Ishikawa (cell line): Measurements from ENCODE around the gene CRTAC1.

Experiments used
- CEBPB ChIP-seq: IDR thresholded peaks from 2 replicates; pipeline ENCODE4 v1.6.1; 2012
- RAD21 ChIP-seq: IDR thresholded peaks from 2 replicates; pipeline ENCODE4 v1.6.1; 2012; ENCODE audit warnings: low read depth
- YY1 ChIP-seq: IDR thresholded peaks from 2 replicates; pipeline ENCODE4 v1.6.1; 2012; ENCODE audit warnings: low read depth

- TF ChIP-seq YY1 (no peak), CEBPB (no peak), RAD21 (no peak)
Observed at GRCh38 chr10:97981816-97982215, 48.6 kb downstream of the CRTAC1 start.
